Natural killer cell (primary cell): ENCODE results near the gene ZBED2. TPM values are rescaled to one million over a fixed set of nuclear protein-coding genes. Genes with fewer than 3 reads are reported as not detected.

ENCODE experiments used
- ATAC-seq, 3 donors: fragments of 150-1000 bp in 2 of 3; fragments of 200-7000 bp in 1 of 3; cut with Tn5 transposase; 1 replicate in 1 of 3; 2 replicates in 2 of 3; pipeline ENCODE4 v1.10.0; 2021; ENCODE audit warnings: mild to moderate bottlenecking in 2 of 3, moderate library complexity in 2 of 3
- DNase-seq, 2 donors: peaks; one replicate each; pipeline versions ENCODE4 v3.0.0 to v3.0.0-alpha.2; 2013 to 2021; ENCODE audit warnings: mixed read lengths in 1 of 2
- H3K27ac ChIP-seq: one replicate; pipeline ENCODE4 v1.5.1; 2013; ENCODE audit warnings: mild to moderate bottlenecking, low read length
- H3K27me3 ChIP-seq: one replicate; pipeline ENCODE4 v1.6.1; 2013; ENCODE audit warnings: low read length; ENCODE audit not compliant: control insufficient read depth, insufficient read depth
- H3K36me3 ChIP-seq: one replicate; pipeline ENCODE4 v1.6.1; 2013; ENCODE audit warnings: low read length; ENCODE audit not compliant: control insufficient read depth, insufficient read depth
- H3K4me1 ChIP-seq: one replicate; pipeline ENCODE4 v1.6.1; 2013; ENCODE audit warnings: low read length; ENCODE audit not compliant: control insufficient read depth, insufficient read depth
- H3K4me3 ChIP-seq: one replicate; pipeline ENCODE4 v1.5.1; 2013; ENCODE audit warnings: low read length
- H3K9me3 ChIP-seq: one replicate; pipeline ENCODE4 v1.6.1; 2013; ENCODE audit warnings: low read length; ENCODE audit not compliant: control insufficient read depth, insufficient read depth
- H3K27ac Mint-ChIP-seq, 2 donors: one replicate each; pipeline ENCODE4 v1.8.0; 2022; ENCODE audit warnings: mild to moderate bottlenecking in 2 of 2, mixed read lengths in 2 of 2, moderate library complexity in 1 of 2
- H3K27me3 Mint-ChIP-seq, 2 donors: one replicate each; pipeline ENCODE4 v1.8.0; 2022; ENCODE audit warnings: low read depth in 2 of 2, mixed read lengths in 2 of 2
- H3K36me3 Mint-ChIP-seq: one replicate; pipeline ENCODE4 v1.8.0; 2022; ENCODE audit warnings: mixed read lengths
- H3K4me1 Mint-ChIP-seq, 2 donors: one replicate each; pipeline ENCODE4 v1.8.0; 2022; ENCODE audit warnings: mixed read lengths in 2 of 2
- H3K4me3 Mint-ChIP-seq: one replicate; pipeline ENCODE4 v1.8.0; 2022; ENCODE audit warnings: mild to moderate bottlenecking, moderate library complexity, mixed read lengths
- H3K9me3 Mint-ChIP-seq, 2 donors: one replicate each; pipeline ENCODE4 v1.8.0; 2022; ENCODE audit warnings: mixed read lengths in 2 of 2
- WGBS: methylation state at CpG from one replicate; pipeline ENCODE4 v1.1.7; 2013; ENCODE audit warnings: missing lambda C conversion rate; ENCODE audit not compliant: insufficient coverage; 5-methylcytosine and 5-hydroxymethylcytosine counted together
- intact Hi-C: fragments of 100-400 bp; cut with micrococcal nuclease; formaldehyde crosslinking; loops from one replicate; pipeline ENCODE4 v1.14.2; 2022
- total RNA-seq, 4 donors: library from RNA; stranded (reverse); fragments of 120-200 nt in 1 of 4; gene quantifications; one replicate each; pipeline versions ENCODE4 v1.2.3 to v1.2.4, GENCODE V29; 2013 to 2022
- TF ChIP-seq, protein P1 (sequence below): fragments of 200-600 bp; IDR thresholded peaks from one replicate; pipeline ENCODE4 v1.8.0; 2022; ENCODE audit warnings: antibody characterized with exemption

ZBED2 gene
- total RNA-seq, 3 donors from 2014 or later (not counting 1 experiment from before 2014, with no cell fraction given), result 0.26 TPM; not detected in 2

DNA sequence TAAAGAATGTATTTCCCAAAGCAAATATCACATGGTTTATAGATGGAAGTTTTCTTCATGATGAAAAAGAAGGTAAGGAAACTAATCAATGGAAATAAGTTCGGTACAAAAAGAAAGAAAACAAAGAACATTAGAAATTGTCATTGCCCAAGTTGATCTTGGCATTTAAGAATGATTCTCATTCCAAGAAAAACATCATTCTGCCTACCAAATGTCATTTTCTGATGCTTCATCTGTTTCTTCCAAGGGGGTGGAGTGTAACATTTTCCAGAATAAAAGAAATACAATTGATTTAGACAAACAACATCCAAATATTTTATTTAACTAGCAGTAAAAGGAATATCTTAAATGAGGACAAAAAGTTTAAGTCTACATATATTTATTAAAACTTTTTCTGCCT, 3.0 kb upstream of the ZBED2 start:
- Histone ChIP-seq H3K27me3 (no peaks in the 10 kb centered on the region), H3K4me3 (no peak overlapping the region), H3K9me3 (no peaks in the 10 kb centered on the region), H3K36me3 (peaks cover 49% of the 10 kb centered on the region), H3K27ac (no peak overlapping the region), H3K4me1 (peaks cover 6% of the 10 kb centered on the region)
- peaks cover 24% of the 10 kb centered on the region for H3K36me3 Mint-ChIP-seq
- ATAC-seq (no peak), DNase-seq (no peak)
- peak overlapping the region in 1 of 2 donors; percentile 70 for H3K27ac Mint-ChIP-seq
- TF ChIP-seq, protein P1, sequence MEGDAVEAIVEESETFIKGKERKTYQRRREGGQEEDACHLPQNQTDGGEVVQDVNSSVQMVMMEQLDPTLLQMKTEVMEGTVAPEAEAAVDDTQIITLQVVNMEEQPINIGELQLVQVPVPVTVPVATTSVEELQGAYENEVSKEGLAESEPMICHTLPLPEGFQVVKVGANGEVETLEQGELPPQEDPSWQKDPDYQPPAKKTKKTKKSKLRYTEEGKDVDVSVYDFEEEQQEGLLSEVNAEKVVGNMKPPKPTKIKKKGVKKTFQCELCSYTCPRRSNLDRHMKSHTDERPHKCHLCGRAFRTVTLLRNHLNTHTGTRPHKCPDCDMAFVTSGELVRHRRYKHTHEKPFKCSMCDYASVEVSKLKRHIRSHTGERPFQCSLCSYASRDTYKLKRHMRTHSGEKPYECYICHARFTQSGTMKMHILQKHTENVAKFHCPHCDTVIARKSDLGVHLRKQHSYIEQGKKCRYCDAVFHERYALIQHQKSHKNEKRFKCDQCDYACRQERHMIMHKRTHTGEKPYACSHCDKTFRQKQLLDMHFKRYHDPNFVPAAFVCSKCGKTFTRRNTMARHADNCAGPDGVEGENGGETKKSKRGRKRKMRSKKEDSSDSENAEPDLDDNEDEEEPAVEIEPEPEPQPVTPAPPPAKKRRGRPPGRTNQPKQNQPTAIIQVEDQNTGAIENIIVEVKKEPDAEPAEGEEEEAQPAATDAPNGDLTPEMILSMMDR, result no peak
- intact Hi-C loops, result no loop called here
- no CpG with 5 or more reads among the region's 1 CpG for WGBS
- no peaks in the 10 kb centered on the region for H3K27me3 Mint-ChIP-seq
- H3K9me3 Mint-ChIP-seq, result no peaks in the 10 kb centered on the region
- peaks cover 12 to 24% of the 10 kb centered on the region in 2 donors for H3K4me1 Mint-ChIP-seq
- H3K4me3 Mint-ChIP-seq, result no peak overlapping the region

DNA sequence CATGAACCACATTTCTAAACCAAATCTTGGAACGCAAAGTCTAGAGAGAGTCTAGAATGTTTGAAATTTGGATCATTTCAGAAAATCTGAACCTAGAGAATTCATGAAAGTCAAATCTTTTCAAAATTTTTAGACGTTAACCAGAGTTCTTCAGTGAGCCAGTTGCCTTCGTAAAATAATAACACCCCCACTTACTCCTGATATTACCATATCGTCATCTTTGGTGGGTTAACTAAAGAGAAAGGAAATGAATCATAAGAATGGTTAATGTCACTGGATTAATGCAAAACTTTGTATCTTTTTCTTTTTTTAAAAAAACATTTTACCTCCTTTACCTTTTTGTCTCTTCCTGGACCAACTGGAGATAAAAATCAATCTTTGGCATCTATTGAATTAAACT, 1.2 kb upstream of the ZBED2 start:
- Mint-ChIP-seq H3K27me3 (no peaks in the 10 kb centered on the region), H3K9me3 (no peaks in the 10 kb centered on the region), H3K4me1 (peaks cover 11 to 23% of the 10 kb centered on the region in 2 donors), H3K4me3 (no peak overlapping the region), H3K27ac (peak overlapping the region in 1 of 2 donors; percentile 45), H3K36me3 (peaks cover 24% of the 10 kb centered on the region)
- TF ChIP-seq, protein P1, result no peak
- Histone ChIP-seq H3K9me3 (no peaks in the 10 kb centered on the region), H3K27ac (no peak overlapping the region), H3K4me3 (no peak overlapping the region), H3K36me3 (peaks cover 48% of the 10 kb centered on the region), H3K4me1 (peaks cover 6% of the 10 kb centered on the region), H3K27me3 (no peaks in the 10 kb centered on the region)
- DNase-seq, result no peak
- 100% methylated on average over 1 of the region's 4 CpGs for WGBS
- no peak for ATAC-seq
- intact Hi-C loops, result no loop called here

DNA sequence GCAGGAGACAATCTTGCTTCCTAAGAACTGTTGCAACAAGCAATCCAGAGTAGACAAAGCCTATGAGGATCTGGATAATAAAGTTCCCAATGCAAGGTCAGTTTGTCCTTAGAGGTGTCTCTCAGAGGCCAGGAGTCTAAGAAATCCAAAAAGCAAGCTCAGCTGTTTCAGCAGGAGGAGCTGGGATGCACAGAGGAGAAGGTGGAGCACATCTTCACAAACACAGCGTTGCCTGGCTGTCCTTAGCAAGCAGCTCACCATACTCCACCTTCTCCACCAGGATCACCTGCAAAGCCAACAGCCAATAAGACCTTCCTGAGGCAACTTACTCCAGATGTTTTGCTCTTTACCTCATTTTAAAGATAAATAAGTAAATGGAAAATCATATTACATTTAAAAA, 365 bp downstream of the ZBED2 start:
- TF ChIP-seq, protein P1, result no peak
- DNase-seq (no peak), ATAC-seq (no peak)
- Histone ChIP-seq H3K4me1 (peaks cover 6% of the 10 kb centered on the region), H3K36me3 (peaks cover 44% of the 10 kb centered on the region), H3K9me3 (no peaks in the 10 kb centered on the region), H3K27ac (no peak overlapping the region), H3K4me3 (no peak overlapping the region), H3K27me3 (no peaks in the 10 kb centered on the region)
- Mint-ChIP-seq H3K4me3 (no peak overlapping the region), H3K27ac (peak overlapping the region; percentile 63 to 69), H3K36me3 (peaks cover 14% of the 10 kb centered on the region), H3K27me3 (no peaks in the 10 kb centered on the region), H3K4me1 (peaks cover 11 to 23% of the 10 kb centered on the region in 2 donors), H3K9me3 (no peaks in the 10 kb centered on the region)
- intact Hi-C loops, result no loop called here
- WGBS, result 0% methylated on average over 1 of the region's 1 CpG

DNA sequence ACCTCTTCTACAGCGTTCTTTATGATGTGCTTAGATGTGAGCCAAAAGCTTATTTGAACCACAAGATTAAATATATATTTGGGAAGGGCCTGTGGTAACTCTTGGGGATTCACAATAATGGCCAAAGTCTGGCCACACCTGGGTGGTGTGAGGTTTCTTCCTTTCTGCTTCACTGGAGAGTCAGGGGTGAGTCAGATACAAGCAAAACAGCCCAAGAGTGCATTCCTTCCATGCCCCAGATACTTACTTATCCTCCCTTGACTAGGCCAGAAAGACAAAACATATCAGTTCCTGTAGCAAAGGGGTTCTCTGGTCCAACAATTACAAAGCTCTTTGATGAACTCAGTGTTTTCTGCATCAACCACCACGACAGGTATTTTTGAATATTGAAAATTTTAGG, 941 bp downstream of the ZBED2 start:
- peaks cover 48% of the 10 kb centered on the region for H3K36me3 ChIP-seq

More for the DNA sequence above, 941 bp downstream of the ZBED2 start:
- Histone ChIP-seq H3K27me3 (no peaks in the 10 kb centered on the region), H3K4me3 (no peak overlapping the region), H3K9me3 (no peaks in the 10 kb centered on the region), H3K27ac (no peak overlapping the region), H3K4me1 (peaks cover 6% of the 10 kb centered on the region)
- H3K27me3 Mint-ChIP-seq, result no peaks in the 10 kb centered on the region
- DNase-seq (no peak), ATAC-seq (no peak)
- peaks cover 11% of the 10 kb centered on the region for H3K36me3 Mint-ChIP-seq
- peak overlapping the region; percentile 63 to 69 for H3K27ac Mint-ChIP-seq
- WGBS, result 83% methylated on average over 1 of the region's 2 CpGs
- TF ChIP-seq, protein P1, result no peak
- H3K9me3 Mint-ChIP-seq, result no peaks in the 10 kb centered on the region
- H3K4me3 Mint-ChIP-seq, result no peak overlapping the region
- intact Hi-C loops, result no loop called here
- peaks cover 11 to 23% of the 10 kb centered on the region in 2 donors for H3K4me1 Mint-ChIP-seq
